IPS DF 19.7 (cell line): Measurements from ENCODE around the gene IPPK.
"Not testable (repeated sequence)": the region's sequence is repeated elsewhere in the genome, so short reads cannot be mapped to it uniquely, and the experiment has no call there.

Source experiments
- DNase-seq: peaks from one replicate; pipeline ENCODE4 v3.0.0-alpha.2; 2013; ENCODE audit warnings: low read depth, low spot score

Gene IPPK

DNA sequence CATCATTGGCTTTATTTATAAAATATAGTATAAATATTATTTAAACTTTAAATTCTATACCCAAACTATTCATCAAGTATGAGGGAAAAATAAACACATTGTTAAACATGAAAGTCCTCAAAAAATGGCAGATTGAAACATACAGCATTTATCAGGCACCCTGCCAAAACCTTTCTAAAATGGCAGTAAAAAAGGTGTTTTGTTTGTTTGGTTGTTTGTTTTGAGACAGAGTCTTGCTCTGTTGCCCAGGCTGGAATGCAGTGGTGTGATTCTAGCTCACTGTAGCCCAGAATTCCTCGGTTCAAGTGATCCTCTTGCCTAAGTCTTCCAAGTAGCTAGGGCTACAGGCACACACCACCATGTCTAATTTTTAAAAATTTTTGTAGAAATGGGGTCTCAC lies 74.0 kb downstream of the IPPK start:
- no peak for DNase-seq

DNA sequence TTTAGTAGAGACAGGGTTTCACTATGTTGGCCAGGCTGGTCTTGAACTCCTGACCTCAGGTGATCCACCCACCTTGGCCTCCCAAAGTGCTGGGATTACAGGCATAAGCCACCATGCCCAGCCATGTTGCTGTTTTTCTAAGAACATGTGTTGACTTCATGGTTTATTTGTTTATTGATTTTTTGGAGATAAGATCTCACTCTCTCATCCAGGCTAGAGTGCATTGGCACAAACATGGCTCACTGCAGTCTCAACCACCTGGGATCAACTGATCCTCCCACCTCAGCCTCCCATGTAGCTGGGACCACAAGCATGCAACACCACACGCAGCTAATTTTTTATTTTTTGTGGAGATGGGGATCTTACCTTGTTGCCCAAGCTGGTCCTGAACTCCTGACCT lies 74.9 kb downstream of the IPPK start:
- DNase-seq = not testable (repeated sequence)

DNA sequence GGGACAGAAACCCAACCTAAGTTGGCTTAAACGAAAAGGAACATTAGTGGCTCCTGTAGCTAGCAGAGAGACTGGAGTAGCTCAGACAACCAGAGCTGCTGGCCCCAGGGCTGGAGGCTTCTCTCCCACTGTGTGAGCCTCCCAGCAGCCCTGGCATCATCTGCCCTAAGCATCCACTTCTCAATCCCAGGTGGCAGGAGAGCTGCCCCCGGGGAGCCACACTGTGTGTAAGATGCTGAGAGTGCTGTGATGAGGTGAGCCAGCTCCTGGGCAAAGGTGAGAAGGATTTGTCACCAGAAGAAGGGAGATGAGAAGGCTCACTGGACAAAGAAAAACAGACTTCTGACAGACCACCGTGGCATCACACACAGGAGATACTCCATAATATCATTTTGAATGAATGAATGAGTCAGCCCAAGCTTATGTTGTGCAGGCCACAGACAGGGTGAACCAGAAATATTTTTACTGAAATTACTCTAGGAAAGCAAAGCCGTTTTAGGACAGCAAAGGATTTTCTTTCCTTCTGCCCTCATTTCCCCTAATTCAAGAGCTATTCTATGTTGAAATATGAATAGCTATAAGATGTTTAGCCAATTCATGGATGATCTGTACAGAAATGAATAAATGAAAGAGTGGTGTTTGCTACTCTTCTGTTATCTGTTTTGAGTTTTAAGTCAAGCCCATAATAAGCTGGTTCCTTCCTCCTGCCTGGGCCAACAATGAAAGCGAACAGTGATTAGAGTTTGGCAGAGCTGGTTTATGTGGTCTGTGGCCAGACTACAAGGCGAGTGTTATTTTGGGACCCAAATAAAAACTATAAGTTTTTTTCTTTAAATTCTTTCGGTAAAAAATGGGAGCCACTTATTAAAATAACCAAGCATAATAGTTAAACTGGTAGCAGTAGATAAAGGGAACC lies 76.7 kb downstream of the IPPK start:
- DNase-seq = no peak

DNA sequence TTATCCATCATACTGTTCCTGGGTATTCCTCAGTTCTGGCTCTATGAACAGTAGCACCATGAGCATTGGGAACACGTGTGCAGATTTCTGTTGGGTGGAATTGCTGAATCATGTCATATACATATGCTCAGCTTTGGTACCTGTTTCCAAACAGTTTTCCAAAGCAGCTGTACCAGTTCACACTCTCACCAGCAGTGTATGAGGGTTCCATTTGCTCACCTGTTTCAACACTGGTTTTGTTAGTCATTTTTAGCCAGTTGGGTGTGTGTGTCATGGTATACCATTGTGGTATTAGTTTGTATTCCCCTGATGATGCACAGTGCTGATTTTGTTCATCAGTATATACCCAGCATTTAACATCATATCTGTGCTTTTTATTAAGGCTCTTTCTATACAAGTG lies 77.4 kb downstream of the IPPK start:
- DNase-seq = no peak

DNA sequence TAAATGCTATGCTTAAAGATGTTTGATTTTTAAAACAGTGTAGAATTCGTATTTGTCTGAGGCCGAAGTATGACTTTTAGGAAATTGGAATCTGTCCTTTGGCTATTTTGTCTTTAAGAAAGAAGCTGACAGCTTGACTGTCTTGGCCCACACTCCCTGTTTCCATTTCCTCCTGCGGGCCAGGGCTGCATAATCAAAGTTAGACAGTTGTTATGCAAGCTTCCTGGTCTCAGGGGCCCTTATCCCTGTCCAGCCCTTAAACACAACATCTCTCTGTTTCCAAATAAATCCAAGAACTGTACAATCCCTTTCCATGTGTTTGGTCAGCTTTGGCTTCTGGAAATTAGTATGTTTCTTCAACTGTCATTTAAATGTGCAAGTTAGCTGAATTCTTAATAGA lies 79.6 kb downstream of the IPPK start:
- no peak for DNase-seq

DNA sequence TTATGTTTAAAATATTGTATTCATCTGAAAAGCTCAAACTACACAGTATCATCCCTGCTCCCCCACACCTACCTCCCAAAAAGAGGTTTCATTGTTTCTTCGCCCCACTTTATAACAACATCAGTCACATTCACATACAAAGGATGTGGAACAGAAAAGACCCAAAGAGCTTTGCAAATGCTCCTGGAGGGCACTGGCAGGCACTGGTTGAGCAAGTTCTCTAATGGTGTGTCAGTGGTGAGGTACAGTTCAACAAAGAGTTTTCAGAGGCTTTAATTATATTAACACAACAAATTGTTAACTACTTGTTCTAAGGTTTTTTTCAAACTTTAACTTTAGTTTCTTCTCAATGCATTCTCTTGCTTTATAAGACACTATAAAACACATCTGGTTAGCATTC lies 80.0 kb downstream of the IPPK start:
- DNase-seq = no peak

DNA sequence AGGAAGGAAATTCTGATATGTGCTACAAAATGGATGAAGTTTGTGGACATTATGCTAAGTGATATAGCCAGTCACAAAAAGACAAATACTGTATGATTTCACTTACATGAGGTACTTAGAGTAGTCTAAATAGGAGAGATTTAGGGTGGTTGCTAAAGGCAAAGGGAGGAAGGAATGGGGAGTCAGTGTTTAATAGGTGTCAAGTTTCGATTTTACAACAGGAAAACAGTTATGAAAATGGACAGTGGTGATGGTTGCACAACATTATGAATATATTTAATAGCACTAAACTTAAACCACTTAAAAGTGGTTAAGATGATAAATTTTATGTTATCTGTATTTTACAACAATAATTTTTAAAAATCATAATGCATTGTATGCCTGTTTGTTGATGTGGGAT lies 93.8 kb downstream of the IPPK start:
- no peak for DNase-seq

DNA sequence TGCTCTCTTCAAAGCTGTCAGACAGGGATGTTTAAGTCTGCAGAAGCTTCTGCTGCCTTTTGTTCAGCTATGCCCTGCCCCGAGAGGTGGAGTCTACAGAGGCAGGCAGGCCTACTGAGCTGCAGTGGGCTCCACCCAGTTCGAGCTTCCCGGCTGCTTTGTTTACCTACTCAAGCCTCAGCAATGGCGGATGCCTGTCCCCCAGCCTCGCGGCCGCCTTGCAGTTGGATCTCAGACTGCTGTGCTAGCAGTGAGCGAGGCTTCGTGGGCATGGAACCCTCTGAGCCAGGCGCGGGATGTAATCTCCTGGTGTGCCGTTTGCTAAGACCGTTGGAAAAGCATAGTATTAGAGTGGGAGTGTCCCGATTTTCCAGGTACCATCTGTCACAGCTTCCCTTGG lies 96.3 kb downstream of the IPPK start:
- DNase-seq = not testable (repeated sequence)

DNA sequence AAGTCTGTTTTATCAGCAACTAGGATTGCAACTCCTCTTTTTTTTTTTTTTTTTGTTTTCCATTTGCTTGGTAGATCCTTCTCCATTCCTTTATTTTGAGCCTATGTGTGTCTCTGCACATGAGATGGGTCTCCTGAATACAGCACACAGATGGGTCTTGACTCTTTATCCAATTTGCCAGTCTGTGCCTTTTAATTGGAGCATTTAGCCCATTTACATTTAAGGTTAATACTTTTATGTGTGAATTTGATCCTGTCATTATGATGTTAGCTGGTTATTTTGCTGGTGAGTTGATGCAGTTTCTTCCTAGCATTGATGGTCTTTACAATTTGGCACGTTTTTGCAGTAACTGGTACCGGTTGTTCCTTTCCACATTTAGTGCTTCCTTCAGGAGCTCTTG lies 98.1 kb downstream of the IPPK start:
- DNase-seq = not testable (repeated sequence)

DNA sequence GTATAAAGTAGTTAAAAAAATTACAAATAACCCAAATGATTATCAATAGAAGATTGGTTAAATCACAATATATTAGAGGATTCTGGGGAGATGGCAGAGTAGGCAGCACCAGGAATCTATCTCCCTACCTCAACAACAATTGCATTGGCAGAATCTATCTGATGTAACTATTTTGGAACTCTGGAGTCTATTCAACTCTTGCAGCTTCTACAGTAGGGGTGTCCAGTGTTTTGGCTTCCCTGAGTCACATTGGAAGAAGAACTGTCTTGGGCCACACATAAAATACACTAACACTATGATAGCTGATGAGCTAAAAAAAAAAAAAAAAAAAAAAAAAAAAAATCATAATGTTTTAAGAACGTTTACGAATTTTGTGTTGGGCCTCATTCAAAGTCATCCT lies 104.9 kb downstream of the IPPK start:
- no peak for DNase-seq

DNA sequence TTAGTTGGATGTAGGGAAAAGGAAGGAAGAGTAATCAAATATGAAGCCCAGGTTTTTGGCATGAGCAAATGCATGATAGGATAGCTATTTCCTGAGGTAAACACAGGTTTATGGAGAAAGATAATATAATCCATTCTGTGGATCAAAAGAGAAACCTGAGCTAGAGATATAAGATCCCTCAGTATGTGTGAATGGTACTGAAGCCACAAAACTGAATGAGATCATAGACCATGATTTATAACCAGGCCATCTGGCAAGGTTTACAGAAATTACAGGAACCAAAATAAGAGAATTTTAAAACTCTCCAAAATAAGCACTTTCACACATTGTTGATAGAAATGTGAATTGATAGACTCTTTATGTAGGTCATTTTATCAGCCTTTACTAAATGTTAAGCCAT lies 105.4 kb downstream of the IPPK start:
- DNase-seq = no peak
